ENCODE data around the gene TMEM182. TPM values are rescaled to one million over a fixed set of nuclear protein-coding genes. Genes with fewer than 3 reads are reported as not detected.

The TMEM182 gene
- total RNA-seq, 1 donor from 2014 or later = not detected

DNA sequence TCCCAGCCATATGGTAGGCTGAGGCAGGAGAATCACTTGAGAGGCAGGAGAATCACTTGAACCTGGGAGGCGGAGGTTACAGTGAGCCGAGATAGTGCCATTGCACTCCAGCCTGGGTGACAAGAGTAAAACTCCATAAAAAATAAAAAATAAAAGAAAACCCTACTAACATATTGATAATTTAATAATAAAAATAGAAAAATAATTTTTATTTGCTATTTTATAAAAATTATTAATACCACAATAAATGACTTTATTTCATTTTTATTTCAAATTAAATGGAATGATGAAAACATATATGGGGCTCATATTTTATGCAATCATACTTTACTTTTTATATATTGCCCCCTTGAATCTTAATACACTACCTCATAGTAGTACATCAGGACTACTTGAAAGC lies 20.4 kb downstream of the TMEM182 start:
- Histone ChIP-seq H3K4me1 (no peaks in the 10 kb centered on the region), H3K9me3 (no peaks in the 10 kb centered on the region), H3K27me3 (no peaks in the 10 kb centered on the region), H3K36me3 (no peaks in the 10 kb centered on the region), H3K4me3 (no peak overlapping the region), H3K27ac (no peak overlapping the region)
- intact Hi-C loops (cut with DNase I) = no loop called here
- TF ChIP-seq, protein P1, sequence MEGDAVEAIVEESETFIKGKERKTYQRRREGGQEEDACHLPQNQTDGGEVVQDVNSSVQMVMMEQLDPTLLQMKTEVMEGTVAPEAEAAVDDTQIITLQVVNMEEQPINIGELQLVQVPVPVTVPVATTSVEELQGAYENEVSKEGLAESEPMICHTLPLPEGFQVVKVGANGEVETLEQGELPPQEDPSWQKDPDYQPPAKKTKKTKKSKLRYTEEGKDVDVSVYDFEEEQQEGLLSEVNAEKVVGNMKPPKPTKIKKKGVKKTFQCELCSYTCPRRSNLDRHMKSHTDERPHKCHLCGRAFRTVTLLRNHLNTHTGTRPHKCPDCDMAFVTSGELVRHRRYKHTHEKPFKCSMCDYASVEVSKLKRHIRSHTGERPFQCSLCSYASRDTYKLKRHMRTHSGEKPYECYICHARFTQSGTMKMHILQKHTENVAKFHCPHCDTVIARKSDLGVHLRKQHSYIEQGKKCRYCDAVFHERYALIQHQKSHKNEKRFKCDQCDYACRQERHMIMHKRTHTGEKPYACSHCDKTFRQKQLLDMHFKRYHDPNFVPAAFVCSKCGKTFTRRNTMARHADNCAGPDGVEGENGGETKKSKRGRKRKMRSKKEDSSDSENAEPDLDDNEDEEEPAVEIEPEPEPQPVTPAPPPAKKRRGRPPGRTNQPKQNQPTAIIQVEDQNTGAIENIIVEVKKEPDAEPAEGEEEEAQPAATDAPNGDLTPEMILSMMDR (IDR thresholded peaks at IDR 0.05) = no peak
- DNase-seq (ENCODE audit: low spot score in 2 of 2) = no peak

DNA sequence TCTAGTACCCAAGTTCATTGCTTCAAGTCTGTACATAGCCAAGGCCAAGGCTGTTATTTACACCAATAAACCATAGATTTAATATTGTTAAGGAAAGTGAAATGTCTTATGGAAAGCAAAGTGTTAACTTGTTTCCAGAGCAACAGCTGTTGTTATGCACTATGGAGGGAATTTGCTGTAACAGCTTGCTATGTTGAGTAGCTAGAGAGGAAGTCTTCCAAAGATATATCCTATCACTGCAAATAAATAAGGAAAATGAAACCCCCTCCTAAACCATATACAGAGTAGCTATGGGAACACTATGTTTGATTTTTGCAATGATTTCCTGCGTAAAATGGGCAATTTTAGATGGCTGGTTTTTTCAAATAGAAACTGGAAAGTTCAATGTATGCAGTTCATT lies 21.1 kb downstream of the TMEM182 start:
- TF ChIP-seq, protein P1 (IDR thresholded peaks at IDR 0.05) = no peak
- no peak for DNase-seq (ENCODE audit: low spot score in 2 of 2)
- H3K4me3 ChIP-seq = no peak overlapping the region
- H3K36me3 ChIP-seq = no peaks in the 10 kb centered on the region
- H3K27me3 ChIP-seq = no peaks in the 10 kb centered on the region
- no peak overlapping the region for H3K27ac ChIP-seq
- H3K9me3 ChIP-seq = no peaks in the 10 kb centered on the region
- H3K4me1 ChIP-seq = no peaks in the 10 kb centered on the region
- intact Hi-C loops (cut with DNase I) = no loop called here

DNA sequence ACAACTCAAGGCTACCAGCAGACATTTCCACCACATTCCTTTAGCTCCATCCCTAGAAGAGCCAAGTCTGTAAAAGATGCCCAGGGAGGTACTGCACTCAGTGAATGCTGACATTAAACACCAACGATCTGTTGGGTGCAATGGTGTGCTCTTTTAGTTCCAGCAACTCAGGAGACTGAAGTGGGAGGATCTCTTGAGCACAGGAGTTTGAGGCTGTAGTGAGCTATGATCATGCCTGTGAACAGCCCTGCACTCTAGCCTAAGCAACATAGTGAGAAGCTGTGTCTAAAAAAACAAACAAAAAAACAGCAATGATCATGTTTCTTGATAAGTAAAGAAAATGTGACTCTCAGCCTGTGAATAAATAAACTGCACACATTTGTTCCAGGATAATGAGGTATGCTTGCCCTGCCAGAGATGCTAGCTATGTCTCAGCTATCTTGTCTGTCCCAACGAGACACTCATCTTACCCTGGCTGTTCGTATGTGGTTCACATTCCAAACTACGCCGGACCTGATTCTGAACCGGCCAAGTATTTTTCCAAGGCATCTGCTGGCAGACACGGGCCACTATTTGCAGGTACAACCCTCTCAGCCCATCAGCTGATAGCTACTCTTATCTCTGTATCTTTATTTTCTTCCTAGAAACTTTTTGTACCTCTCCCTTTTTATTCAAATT lies 21.8 kb downstream of the TMEM182 start:
- no peaks in the 10 kb centered on the region for H3K9me3 ChIP-seq
- no peak overlapping the region for H3K27ac ChIP-seq
- intact Hi-C loops (cut with DNase I) = no loop called here
- H3K4me3 ChIP-seq = no peak overlapping the region
- TF ChIP-seq, protein P1 (IDR thresholded peaks at IDR 0.05) = no peak
- no peaks in the 10 kb centered on the region for H3K36me3 ChIP-seq
- H3K27me3 ChIP-seq = no peaks in the 10 kb centered on the region
- no peaks in the 10 kb centered on the region for H3K4me1 ChIP-seq
- DNase-seq (ENCODE audit: low spot score in 2 of 2) = no peak

DNA sequence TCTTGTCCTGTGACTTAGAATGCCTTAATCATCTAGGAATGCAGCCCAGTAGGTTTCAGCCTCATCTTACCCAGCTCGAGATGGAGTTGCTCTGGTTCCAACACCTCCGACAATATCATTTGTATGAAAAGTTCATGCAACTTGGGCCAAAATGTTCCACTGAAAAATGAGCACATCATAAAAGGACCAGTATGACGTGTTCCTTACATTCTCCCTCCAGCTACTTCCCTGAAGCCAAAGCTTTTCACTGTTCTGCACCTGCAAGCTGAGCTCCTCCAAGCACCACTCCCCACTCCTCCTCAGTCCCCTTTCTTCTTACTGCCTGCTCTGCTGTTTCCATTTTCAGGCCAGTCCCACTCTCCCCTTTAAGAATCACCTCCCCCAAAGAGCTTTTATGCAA lies 23.1 kb downstream of the TMEM182 start:
- no peaks in the 10 kb centered on the region for H3K9me3 ChIP-seq
- intact Hi-C loops (cut with DNase I) = no loop called here
- DNase-seq (ENCODE audit: low spot score in 2 of 2) = no peak
- no peak overlapping the region for H3K4me3 ChIP-seq
- H3K36me3 ChIP-seq = no peaks in the 10 kb centered on the region
- H3K27me3 ChIP-seq = no peaks in the 10 kb centered on the region
- H3K4me1 ChIP-seq = no peaks in the 10 kb centered on the region
- no peak overlapping the region for H3K27ac ChIP-seq
- TF ChIP-seq, protein P1 (IDR thresholded peaks at IDR 0.05) = no peak

DNA sequence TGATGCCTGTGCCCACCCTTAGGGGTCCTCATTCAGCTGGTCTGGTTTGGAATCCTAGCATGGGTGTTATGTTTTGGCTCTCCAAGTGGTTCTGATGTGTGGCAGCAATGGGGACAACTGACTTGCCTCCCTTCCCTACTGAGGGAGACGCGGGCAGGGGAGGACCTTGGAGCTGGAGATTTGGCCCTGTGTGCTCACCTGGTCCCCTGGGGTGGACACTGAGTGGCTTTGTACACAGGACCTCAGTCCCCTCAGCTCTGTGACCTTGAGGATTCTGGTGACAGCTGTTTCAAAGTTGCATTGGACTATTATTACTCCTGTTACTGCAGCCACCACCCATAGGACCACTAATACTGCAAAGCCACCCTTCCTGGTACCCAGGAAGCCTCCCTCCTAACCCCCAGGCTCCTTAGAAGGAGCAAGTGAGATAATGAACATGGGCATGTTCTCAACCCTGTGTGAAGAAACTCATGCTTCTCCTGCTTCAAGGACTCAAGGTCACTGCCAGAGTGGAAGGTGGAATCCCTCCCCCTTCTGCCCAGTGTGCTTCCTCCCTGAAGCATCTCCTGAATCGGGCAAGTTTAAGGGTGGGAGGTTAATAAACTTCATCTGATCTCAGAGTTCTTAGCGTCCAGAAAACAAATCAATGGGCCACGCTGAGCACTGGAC lies 26.5 kb downstream of the TMEM182 start:
- Histone ChIP-seq H3K36me3 (no peaks in the 10 kb centered on the region), H3K27me3 (no peaks in the 10 kb centered on the region), H3K9me3 (no peaks in the 10 kb centered on the region), H3K4me3 (no peak overlapping the region), H3K27ac (no peak overlapping the region), H3K4me1 (no peaks in the 10 kb centered on the region)
- intact Hi-C loops (cut with DNase I) = no loop called here
- TF ChIP-seq, protein P1 (IDR thresholded peaks at IDR 0.05) = no peak
- DNase-seq (ENCODE audit: low spot score in 2 of 2) = no peak
